OCI-LY7 (cell line): Measurements from ENCODE around the gene ARSH. TPM values are rescaled to one million over a fixed set of nuclear protein-coding genes. Genes with fewer than 3 reads are reported as not detected.

Experiments
- BruUV-seq: library from RNA; stranded (reverse); fragments of 400-500 nt; replicated peaks from 2 replicates; lab custom pipeline; 2021; lab: Mats Ljungman, UMichigan
- CTCF ChIA-PET: fragments of 300-600 bp; sonication (Branson Sonifier 250); formaldehyde crosslinking; loops from one replicate; lab custom pipeline; 2022; ENCODE audit warnings: antibody characterized with exemption; ENCODE audit not compliant: unreplicated experiment; lab: Charles Lee
- POLR2A ChIA-PET: fragments of 300-600 bp; sonication (Branson Sonifier 250); formaldehyde crosslinking; loops from one replicate; lab custom pipeline; 2022; ENCODE audit warnings: antibody characterized with exemption; lab: Charles Lee
- DNase-seq: peaks from one replicate; pipeline ENCODE4 v3.0.0-alpha.2; 2015; ENCODE audit warnings: low spot score
- H2AFZ ChIP-seq: fragments of 200-600 bp; sonication (generic), shearing (Covaris generic); 2 replicates; pipeline ENCODE4 v1.6.1; 2014; ENCODE audit warnings: mild to moderate bottlenecking, antibody characterized with exemption, low read length, moderate library complexity
- H3K27ac ChIP-seq: fragments of 200-600 bp; sonication (generic); 2 replicates; pipeline ENCODE4 v1.5.1; 2014; ENCODE audit warnings: mixed run types, low read depth, mild to moderate bottlenecking, moderate library complexity, low read length, inconsistent platforms; ENCODE audit not compliant: poor library complexity, severe bottlenecking
- H3K36me3 ChIP-seq: fragments of 200-600 bp; sonication (generic); 2 replicates; pipeline ENCODE4 v1.6.1; 2014; ENCODE audit warnings: mild to moderate bottlenecking, antibody characterized with exemption, low read length, moderate library complexity, mixed read lengths; ENCODE audit not compliant: insufficient read depth
- H3K4me1 ChIP-seq: fragments of 200-600 bp; sonication (generic); 2 replicates; pipeline ENCODE4 v1.5.1; 2014; ENCODE audit warnings: mild to moderate bottlenecking, low read length; ENCODE audit not compliant: insufficient read depth, poor library complexity, severe bottlenecking
- H3K4me2 ChIP-seq: fragments of 200-600 bp; sonication (generic); 2 replicates; pipeline ENCODE4 v1.6.1; 2014; ENCODE audit warnings: mild to moderate bottlenecking, low read length
- H3K4me3 ChIP-seq: fragments of 200-600 bp; sonication (generic); 2 replicates; pipeline ENCODE4 v1.5.1; 2014; ENCODE audit warnings: mild to moderate bottlenecking, low read depth, low read length; ENCODE audit not compliant: poor library complexity, severe bottlenecking
- H3K79me2 ChIP-seq: fragments of 200-600 bp; sonication (generic); 2 replicates; pipeline ENCODE4 v1.6.1; 2016; ENCODE audit warnings: low read depth, mild to moderate bottlenecking, low read length, moderate library complexity, mixed read lengths; ENCODE audit not compliant: insufficient read depth
- H3K9me2 ChIP-seq: fragments of 200-600 bp; sonication (generic); 2 replicates; pipeline ENCODE4 v1.6.1; 2016; ENCODE audit warnings: mild to moderate bottlenecking, low read length, mixed read lengths; ENCODE audit not compliant: insufficient read depth
- H3K9me3 ChIP-seq: fragments of 200-600 bp; sonication (generic); 2 replicates; pipeline ENCODE4 v1.6.1; 2014; ENCODE audit warnings: mild to moderate bottlenecking, mixed run types, low read length, mixed read lengths
- H4K20me1 ChIP-seq: fragments of 200-600 bp; sonication (generic); 2 replicates; pipeline ENCODE4 v1.6.1; 2014; ENCODE audit warnings: mild to moderate bottlenecking, antibody characterized with exemption, low read length, moderate library complexity, mixed read lengths; ENCODE audit not compliant: insufficient read depth
- EZH2phosphoT487 ChIP-seq: fragments of 200-600 bp; sonication (generic); IDR thresholded peaks from 2 replicates; pipeline ENCODE4 v1.6.1; 2018; ENCODE audit warnings: low read depth, borderline replicate concordance, mild to moderate bottlenecking, mixed run types, antibody characterized with exemption, low read length, moderate library complexity, mixed read lengths
- intact Hi-C: fragments of 100-400 bp; cut with micrococcal nuclease; formaldehyde crosslinking; loops from one replicate; pipeline ENCODE4 v1.10.0; 2022; ENCODE audit not compliant: unreplicated experiment
- small RNA-seq: library from RNA; depleted of rRNA; stranded (forward); fragments of <200 nt; gene quantifications from one replicate; pipeline ENCODE3, GENCODE V24; 2014
- total RNA-seq, 2 experiments: library from RNA; depleted of rRNA in 1 of 2; stranded (reverse); fragments of >200 nt in 1 of 2; shearing (Covaris generic) in 1 of 2; gene quantifications; 2 replicates each; pipeline ENCODE4 v1.2.3, GENCODE V29; 2014 to 2022
- TF ChIP-seq, protein P1 (sequence below): fragments of 200-600 bp; sonication (generic); conservative IDR thresholded peaks from 2 replicates; pipeline ENCODE4 v1.5.1; 2014; ENCODE audit warnings: mild to moderate bottlenecking, antibody characterized with exemption, low read length, moderate library complexity, mixed read lengths

ARSH gene
- total RNA-seq, 2 experiments from 2014 or later = not detected

DNA sequence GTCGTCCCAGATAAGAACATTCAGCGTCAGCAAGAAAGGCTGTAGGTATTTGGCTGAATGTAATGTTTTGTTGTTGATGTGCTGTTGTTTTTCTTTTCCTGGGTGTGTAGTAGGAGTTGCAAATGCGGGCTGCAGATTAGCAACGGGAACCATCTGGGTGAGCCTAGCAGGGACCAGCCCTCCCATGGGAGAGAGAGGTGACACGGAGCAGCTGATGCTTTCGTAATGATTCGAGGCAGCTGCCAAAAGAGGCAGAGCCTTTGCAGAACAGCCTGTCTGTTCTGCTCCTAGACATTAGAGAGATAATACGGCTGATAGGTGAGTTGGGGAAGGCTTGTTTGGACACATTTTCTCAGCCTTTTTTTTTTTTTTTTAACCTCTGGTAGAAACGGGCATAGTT lies 60.2 kb downstream of the ARSH start:
- Histone ChIP-seq H3K9me2 (no peaks in the 10 kb centered on the region), H3K27ac (no peak overlapping the region), H3K4me1 (no peaks in the 10 kb centered on the region), H3K36me3 (no peaks in the 10 kb centered on the region), H3K79me2 (no peaks in the 10 kb centered on the region), H3K9me3 (no peaks in the 10 kb centered on the region), H3K4me2 (no peak overlapping the region), H4K20me1 (no peaks in the 10 kb centered on the region), H3K4me3 (no peak overlapping the region), H2AFZ (no peak overlapping the region)
- POLR2A ChIA-PET = no interaction called here
- BruUV-seq = no TSS peak
- intact Hi-C loops = no loop called here
- CTCF ChIA-PET = no interaction called here
- DNase-seq = no peak
- TF ChIP-seq, protein P1, sequence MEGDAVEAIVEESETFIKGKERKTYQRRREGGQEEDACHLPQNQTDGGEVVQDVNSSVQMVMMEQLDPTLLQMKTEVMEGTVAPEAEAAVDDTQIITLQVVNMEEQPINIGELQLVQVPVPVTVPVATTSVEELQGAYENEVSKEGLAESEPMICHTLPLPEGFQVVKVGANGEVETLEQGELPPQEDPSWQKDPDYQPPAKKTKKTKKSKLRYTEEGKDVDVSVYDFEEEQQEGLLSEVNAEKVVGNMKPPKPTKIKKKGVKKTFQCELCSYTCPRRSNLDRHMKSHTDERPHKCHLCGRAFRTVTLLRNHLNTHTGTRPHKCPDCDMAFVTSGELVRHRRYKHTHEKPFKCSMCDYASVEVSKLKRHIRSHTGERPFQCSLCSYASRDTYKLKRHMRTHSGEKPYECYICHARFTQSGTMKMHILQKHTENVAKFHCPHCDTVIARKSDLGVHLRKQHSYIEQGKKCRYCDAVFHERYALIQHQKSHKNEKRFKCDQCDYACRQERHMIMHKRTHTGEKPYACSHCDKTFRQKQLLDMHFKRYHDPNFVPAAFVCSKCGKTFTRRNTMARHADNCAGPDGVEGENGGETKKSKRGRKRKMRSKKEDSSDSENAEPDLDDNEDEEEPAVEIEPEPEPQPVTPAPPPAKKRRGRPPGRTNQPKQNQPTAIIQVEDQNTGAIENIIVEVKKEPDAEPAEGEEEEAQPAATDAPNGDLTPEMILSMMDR = no peak
- TF ChIP-seq EZH2phosphoT487 = no peak

DNA sequence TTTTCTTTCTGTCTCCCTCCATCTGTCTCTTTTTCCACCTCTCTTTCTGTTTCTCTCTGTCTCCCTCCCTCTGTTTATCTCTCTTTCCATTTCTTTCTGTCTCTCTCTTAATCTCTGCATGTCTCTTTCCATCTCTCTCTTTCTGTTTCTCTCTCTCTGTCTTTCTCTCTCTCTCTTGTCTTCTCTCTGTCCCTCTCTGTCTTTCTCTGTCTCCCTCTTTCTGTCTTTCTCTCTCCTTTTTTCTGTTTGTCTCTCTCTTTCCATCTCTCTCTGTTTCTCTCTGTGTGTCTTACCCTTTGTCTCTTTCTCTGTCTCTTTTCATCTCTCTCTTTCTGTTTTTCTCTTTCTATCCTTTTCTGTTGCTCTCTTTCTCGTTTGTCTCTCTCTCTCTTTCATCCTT lies 69.6 kb downstream of the ARSH start:
- BruUV-seq = no TSS peak
- no peak overlapping the region for H3K4me3 ChIP-seq
- no peaks in the 10 kb centered on the region for H3K9me3 ChIP-seq
- no peak for TF ChIP-seq EZH2phosphoT487
- TF ChIP-seq, protein P1 = no peak
- H4K20me1 ChIP-seq = no peaks in the 10 kb centered on the region
- no peaks in the 10 kb centered on the region for H3K4me1 ChIP-seq
- no peak overlapping the region for H3K4me2 ChIP-seq
- CTCF ChIA-PET = no interaction called here
- H3K27ac ChIP-seq = no peak overlapping the region
- intact Hi-C loops = no loop called here
- no peaks in the 10 kb centered on the region for H3K9me2 ChIP-seq
- POLR2A ChIA-PET = no interaction called here
- no peaks in the 10 kb centered on the region for H3K36me3 ChIP-seq
- H2AFZ ChIP-seq = no peak overlapping the region
- no peaks in the 10 kb centered on the region for H3K79me2 ChIP-seq
- no peak for DNase-seq

DNA sequence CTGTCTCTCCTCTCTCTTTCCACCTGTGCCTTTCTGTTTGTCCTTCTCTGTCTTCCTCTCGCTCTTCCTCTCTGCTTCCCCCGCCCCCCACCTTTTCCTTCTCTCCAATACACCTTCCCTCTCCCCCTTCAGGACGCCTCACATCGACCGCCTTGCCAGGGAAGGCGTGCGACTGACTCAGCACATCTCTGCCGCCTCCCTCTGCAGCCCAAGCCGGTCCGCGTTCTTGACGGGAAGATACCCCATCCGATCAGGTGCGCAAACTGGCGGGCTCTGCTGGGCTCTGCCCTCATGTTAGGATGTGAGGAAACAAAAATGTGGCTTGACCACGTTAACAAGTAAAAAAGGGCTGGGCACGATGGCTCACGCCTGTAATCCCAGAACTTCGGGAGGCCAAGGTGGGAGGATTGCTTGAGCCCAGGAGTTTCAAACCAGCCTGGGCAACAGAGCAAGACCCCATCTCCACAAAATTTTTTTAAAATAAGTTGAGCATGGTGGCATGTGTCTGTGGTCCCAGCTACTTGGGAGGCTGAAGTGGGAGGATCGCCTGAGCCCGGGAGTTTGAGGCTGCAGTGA lies 70.2 kb downstream of the ARSH start:
- no peak for DNase-seq
- Histone ChIP-seq H3K36me3 (no peaks in the 10 kb centered on the region), H3K4me3 (no peak overlapping the region), H3K9me2 (no peaks in the 10 kb centered on the region), H2AFZ (no peak overlapping the region), H3K79me2 (no peaks in the 10 kb centered on the region), H3K9me3 (no peaks in the 10 kb centered on the region), H3K4me2 (no peak overlapping the region), H3K4me1 (no peaks in the 10 kb centered on the region), H4K20me1 (no peaks in the 10 kb centered on the region), H3K27ac (no peak overlapping the region)
- intact Hi-C loops = no loop called here
- TF ChIP-seq, protein P1 = no peak
- POLR2A ChIA-PET = no interaction called here
- no TSS peak for BruUV-seq
- CTCF ChIA-PET = no interaction called here

Small RNA genes lying within 50 kb of the gene (small RNA-seq; reads per million reads assigned to genes)
- not detected for gene RN7SL578P

Other genes with a start within 250 kb of the ARSH start
- gene GYG2, start 177.6 kb upstream of the ARSH start, total RNA-seq (2014; rRNA removed; shearing (Covaris generic)) = 0.05 TPM in 1 of 2 replicates, not detected in the other
- not detected in 2 replicates for gene GYG2, start 177.6 kb upstream of the ARSH start, total RNA-seq (2022)
- gene ARSD, start 77.2 kb upstream of the ARSH start, total RNA-seq (2014; rRNA removed; shearing (Covaris generic)) = not detected in 2 replicates
- gene ARSD, start 77.2 kb upstream of the ARSH start, total RNA-seq (2022) = not detected in 2 replicates
- not detected in 2 replicates for gene ARSF, start 34.9 kb downstream of the ARSH start, total RNA-seq (2014; rRNA removed; shearing (Covaris generic))
- gene ARSF, start 34.9 kb downstream of the ARSH start, total RNA-seq (2022) = not detected in 2 replicates